Activated CD4-positive, alpha-beta T cell treated with anti-CD3 and anti-CD28 coated beads, Interleukin-2, amount 50 U/mL, for 4 hours (primary cell): ENCODE measurements around the gene ZCCHC24.

Experiments used
- DNase-seq, 2 experiments: peaks; one replicate each; pipeline ENCODE4 v3.0.0-alpha.2; 2020

ZCCHC24 gene

DNA sequence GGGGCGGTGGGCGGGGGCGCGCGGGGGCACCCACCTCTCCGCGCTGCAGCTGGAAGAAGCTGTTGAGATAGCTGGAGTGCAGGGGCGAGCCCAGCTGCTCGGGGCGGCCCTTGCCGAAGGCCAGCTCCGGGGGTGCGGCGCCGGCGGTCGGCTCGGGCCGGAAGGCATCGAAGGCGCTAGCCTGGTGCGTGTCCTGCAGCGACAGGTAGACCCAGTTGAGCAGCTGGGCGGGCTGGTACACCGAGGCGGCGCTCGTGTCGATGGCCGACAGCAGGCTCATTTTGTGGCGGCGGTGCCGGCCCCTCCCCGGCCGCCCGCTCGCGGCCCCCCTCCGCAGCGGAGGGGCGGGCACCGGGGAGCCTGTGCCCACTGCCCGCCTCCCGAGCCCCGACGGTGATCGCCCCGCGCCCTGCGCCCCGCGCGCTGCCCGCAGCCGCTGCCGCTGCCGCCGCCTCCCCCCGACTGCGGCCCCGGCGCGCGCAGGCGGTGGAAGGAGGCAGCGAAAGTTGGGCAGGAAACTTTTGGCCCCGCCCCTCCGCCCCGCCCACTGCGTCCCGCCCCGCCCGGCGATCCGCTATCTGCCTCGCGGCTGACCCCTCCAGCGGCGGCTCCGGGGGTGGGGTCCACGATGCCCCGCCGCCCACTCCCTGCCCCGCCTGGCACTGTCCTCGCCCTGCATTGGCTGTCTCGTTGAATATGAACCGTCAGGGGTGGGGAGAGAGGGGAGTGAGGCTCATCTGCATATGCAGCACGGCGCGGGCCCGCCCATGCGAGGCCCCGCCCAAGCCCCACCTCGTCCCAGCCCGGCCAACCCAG, at the start of gene ZCCHC24:
TSS of gene ZCCHC24 (minus strand) at position 464 of the 816 bp plus-strand sequence. CDS start at position 280, 184 bp downstream.
- DNase-seq = peak; percentile 91 to 92

DNA sequence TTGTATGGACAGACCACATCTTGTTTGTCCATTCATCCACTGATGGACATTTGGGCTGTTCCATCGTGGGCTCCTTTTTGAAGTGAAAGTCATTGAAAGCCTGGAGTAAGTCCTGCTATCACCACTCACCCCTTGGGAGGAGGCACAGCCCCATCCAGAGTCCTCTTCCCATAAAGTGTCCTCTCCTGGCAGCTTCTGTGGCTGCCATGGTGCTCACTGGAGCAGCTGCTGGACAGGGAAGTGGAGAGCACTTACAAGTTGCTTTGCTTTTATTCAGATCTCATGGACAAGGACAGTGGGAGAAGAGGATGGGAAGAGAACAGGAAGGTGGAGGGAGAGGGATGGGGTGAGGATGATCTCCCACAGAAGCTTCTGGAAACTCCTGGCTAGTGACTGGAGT, 48.4 kb upstream of the ZCCHC24 start:
- DNase-seq = no peak

DNA sequence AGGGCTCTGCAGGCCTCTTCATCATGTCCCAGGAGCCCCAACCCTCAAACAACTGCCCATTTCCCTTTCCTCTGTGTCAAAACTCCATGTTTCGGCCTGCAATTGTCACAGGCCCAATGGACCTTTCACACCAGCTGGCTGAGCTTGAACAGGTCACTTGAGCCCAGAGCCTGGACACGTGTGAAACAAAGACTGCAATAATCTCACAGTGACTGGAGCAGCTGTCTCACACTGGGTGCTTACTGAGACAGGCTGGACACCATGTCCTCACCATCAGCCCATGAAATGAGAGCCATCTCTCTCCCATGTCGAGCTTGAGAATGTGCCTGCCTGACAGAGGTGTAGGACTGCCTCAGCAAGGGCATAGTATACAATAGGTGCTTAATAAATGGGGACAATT, 47.4 kb upstream of the ZCCHC24 start:
- DNase-seq = no peak

DNA sequence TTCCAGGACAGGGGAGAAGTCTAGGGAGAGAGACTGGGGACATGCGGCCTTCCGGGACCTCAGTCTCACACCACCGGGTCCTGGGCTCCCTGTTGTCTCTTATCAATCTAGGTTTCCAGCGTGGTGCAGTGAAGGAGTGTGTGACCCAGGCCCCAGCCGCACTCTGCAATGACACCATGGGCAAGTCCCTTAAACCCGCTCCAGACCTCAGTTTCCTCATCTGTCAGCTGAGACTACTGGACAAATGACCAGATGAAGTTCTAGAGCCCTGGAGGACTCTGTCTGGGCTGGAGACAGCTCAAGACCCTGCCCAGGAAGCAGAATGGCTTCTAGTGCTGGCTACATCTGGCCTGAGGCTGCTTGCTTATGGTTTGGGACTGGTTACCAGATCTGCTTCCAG, 46.8 kb upstream of the ZCCHC24 start:
- DNase-seq = no peak

DNA sequence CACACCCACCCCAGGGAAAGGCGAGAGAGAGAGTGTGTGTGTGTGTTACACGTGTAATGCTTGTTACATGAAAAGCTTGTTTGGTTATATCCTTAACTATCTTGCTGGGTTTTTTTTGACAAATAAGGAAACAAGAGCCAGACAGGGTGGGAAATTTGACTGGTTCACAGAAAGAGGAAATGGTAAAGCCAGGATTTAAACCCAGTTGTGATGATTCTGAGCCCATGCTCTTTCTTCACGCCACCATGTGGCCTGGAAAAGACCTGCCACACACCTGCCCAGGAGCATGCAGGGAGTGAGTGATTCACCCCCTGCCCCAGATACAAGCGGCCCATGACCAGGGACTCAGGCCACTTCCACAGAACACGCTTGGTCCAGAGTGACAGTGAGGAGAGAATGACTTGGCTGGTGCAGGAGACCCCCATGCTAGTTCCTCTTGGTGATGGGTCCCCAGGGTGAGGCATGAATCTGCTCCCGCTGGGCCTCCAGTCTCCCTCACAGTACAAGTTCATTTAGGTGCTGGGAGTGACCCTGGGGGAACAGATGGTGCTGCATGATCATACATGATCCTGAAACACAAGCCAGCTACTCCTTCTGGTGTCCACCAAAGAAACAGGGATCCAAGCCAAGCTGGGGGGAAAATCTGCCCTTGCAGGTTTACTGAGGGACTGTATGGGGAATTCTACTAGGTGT, 45.9 kb upstream of the ZCCHC24 start:
- DNase-seq = no peak

DNA sequence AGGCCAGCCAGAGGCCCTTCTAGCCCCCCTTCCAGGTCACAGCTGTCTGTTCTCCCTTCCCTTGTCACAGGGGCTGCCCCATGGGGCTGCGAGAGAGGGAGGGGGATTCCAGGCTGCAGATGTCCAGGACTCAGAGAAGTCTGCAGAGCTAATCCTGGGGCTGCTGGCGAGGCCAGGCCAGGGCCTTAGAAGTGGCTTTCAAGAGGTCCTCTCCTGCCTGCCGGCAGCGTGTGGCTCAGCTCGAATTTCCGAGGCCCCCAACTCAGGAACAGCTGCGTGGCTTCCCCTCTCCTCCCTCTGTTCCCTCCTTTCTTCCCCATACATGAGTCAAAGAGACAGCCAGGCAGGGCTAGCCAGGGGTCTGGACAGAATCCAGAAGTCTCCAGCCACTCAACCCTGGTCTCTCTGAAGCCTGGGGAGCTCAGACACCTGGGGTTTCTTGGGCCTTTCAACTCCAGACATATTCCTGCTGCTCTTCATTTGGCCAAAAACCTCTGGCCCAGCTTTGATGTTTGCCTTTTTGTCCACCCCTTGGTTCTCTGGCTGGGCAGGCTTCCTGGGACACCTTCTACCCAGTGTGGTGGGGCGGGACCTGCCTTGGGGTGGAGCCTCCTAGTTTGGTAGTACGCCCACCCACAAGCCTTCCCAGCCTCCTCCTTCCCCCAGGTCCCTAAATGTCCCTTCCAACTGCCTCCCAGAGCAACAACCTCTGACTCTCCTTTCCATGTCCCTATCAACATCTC, 45.1 kb upstream of the ZCCHC24 start:
- DNase-seq = no peak

DNA sequence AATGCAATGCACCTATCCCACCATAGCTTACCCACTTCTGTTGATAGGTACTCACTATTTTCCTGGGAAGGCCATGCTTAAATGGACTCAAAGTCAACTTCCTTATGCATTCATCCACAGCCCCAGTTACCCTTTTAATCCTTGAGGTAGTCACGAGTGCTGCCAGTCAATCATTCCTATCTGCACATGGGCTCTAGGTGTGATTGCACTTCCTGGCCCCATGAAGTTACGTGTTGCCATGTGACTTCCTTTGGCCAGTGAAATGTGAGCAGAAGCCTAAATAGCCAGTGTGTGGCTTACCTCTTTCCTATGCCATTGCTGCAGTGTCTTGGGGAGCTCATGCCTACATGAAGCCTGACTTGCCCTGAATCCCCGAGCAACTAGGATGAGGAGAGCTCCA, 43.4 kb upstream of the ZCCHC24 start:
- DNase-seq = no peak

DNA sequence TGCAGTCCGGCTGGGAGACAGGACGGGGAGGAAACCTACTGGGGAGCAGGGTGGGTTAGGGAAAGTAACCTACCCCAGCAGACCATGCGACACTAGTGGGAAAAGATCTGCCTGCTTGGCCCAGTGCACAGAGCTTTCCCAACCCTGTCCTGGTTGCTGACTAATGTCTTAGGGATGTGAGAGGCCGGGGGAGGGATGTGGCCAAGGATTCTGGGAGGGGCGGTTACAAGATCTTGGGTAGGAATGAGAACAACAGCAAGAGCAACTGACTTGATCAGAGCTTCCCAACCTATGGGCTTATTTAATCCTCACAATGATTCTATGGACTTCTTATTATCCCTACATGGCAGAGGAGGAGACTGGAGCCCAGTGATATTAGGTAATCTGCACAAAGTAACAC, 42.9 kb upstream of the ZCCHC24 start:
- DNase-seq = no peak

DNA sequence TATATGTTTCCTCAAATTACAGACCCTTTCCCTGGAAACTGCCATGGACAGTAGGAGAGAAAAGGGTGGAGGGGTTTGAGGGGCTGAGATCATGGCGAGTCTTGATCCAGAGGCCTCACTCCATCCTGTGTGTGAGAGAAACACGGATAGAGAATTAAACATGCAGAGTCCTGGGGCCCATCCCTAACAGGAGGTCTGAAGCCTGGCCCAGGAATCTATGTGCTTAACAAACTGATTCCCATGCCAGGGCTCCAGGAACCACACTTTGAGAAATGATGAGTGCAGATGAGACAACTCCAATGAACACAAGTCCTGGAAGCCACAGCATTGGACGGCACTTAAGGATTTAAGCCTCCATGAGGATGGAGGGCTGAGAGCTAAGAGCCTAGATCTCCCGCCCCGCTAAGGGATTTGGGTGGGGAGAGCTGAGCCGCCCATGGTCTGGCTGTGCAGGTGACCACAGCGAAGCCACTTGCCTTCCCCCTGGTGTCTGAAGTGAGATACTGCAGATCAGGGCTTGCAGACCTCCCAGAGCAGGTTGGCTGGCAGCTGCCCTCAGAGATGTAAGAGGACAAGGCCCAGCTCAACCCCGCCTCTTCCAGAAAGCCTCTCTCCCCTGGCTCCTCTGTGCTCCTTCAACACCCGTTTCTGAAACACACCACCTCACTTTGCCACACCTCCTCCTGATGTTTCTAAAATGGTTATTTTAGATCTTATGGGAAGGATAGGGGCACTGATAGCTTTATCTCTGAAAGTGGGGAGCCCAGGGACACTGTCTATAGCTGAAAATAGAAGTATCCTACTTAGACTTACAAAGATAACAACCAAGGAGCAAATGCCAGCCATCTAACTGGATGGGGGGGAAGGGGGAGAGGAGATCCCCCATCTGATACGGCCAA, 42.1 kb upstream of the ZCCHC24 start:
- no peak for DNase-seq

DNA sequence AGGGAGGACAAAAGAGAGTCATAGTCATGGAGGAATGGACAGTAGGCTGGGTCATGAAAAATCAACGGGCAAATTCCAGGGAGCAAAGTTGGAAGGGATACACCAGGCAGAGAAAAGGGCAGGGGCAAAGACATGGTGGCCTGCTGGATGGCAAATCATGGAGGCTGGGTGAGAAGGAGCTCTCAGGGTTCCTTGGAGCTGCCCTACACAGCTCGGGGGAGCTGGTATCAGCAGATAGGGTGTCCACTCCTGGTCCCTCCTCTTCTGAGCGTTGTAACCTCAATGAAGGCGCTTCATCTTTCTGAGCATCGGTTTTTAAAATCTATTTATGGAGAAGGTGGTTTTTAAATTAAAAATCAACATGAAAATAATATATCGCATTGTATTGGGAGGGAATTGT, 39.1 kb upstream of the ZCCHC24 start:
- DNase-seq = no peak

DNA sequence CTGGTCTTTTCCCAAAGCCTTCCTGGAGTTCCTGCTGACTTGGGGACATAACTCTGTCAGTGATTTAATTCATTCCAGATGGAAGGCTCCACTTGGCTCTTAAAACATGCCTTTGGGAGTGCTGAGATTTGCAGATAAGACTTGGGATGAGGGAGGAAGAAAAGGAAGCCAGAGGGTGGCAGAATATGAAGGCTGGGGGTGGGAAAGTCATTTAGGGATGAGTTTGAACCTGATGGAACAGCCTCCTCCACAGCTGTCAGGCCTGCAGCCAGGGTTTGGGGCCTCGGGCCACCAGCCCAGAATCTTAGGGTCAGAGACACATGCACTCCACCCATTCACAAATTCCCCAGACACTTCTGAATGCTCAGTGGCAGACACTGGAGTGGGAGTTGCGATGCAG, 38.5 kb upstream of the ZCCHC24 start:
- DNase-seq = no peak

DNA sequence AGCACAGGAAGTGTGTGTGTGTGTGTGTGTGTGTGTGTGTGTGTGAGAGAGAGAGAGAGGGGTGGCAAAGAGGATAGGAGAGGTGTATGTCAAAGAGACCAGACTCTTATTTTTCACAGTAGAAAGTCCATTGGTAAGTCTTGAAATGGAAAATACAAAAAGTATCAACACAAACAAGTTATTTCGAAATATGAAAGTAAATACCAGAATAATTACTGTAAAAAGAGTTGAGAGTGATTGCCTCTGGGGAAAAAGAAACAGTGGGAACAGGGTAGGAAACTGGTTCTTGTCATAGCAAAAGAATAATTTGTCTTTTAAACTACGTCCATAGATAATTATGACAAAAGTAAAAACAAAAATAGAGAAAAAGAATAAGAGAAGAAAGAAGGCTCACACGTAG, 37.9 kb upstream of the ZCCHC24 start:
- DNase-seq = no peak

DNA sequence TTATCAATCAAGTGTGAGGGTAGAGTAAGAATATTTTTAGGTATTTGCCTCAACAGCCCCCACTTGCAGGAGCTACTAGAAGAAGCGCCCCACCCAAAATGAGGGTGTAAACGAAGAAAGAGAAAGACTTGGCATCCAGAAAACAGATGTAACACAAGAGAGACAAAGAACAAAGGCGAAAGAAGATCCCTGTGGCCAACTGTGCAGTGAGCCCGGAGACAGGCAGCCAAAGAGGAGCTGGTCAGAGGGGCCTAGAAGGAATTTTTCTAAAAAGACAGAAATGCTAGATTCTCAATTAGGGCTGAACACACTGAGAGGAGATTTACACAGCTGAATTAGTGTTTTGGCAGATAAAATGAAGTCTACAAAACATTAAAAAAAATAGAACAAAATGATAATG, 37.3 kb upstream of the ZCCHC24 start:
- DNase-seq = no peak

DNA sequence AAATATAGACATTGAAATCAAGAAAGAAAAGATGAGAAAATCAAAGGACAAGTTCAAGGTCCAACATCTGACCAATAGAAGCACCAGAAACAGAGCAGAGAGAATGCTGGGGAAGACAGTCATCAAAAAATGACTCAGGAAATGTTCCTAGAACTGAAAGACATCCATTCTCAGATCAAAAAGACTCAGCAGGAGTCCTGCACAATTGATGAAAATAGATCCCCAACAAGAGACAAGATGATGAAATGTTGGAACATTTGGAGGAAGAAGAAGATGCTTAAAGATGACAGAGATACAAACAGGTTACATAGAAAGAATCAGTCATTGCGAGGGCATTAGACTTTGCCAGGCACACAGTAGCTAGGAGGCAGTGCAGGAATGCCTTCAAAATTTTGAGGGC, 36.9 kb upstream of the ZCCHC24 start:
- no peak for DNase-seq

DNA sequence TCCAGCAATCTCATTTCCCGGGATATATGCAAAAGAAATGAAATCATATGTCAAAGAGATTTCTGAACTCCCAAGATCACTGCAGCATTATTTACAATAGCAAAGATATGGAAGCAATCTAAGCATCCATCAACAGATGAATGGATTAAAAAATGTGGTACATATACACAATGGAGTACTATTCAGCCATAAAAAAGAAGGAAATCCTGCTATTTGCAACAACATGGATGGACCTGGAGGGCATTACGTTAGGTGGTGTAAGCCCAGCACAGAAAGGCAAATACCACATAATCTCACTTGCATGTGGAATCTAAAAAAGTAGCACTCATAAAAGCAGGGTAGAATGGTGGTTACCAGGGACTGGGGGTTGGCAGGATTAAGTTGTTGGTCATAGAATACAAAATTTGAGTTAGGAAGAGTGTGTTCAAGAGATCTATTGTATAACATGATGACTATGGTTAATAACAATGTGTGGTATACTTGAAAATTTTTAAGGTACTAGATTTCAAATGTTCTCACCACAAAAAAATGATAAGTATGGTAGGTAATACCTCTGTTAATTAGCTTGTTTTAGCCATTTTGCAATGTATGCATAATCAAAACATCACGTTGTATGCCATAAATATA, 34.0 kb upstream of the ZCCHC24 start:
- no peak for DNase-seq

DNA sequence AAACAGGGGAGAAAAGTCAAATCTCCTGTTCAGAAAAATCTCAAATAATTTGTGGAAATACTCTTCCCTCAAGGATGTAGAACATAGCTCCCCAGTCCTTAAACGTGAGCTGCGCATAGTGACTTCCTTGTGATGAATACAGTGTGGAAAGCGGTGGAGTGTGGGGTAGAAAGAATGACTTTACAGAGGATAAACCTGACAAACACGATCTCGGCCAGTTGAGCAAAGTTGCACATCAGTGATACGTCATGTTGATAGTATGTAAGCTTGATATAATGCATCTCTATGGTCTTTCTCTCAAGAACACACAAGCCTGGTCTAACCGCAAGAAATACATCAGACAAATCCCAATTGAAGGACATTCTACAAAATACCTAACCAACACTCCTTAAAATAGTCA, 32.0 kb upstream of the ZCCHC24 start:
- DNase-seq = no peak

DNA sequence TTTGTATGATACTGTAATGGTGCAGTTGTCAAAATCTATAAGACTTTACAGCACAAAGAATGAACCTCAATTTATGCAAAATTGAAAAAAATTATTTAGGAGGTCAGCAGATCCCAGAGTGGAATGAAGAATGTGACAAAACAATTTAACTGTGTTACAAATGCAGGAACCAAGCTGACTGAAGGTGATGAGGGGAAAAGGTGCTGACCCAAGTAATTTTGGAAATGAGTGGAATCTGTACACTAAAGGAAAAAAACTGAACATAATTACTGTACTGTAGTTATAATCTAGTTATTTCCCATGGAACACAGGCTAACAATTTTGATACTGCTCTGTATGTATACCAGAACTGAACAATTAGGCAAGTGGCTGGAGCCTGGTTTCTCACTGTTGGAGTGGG, 31.2 kb upstream of the ZCCHC24 start:
- no peak for DNase-seq

DNA sequence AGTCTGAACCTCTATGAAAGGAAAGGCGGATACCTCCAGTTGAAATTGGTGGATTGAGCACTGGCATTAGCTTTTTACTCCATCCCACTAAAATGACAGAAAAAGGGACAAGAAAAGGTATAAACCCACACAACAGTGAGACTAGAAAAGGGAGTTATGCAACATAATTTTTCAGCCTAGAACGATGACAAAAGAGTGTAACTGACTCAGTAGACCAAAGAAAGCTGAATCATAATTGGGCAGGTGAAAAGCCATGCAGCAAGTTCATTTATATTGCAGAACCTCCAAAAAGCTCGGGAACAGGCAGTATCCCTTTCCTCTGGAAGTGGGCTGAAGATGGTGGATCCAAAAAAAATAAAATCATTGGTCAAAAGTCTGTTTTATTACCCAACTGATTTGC, 30.5 kb upstream of the ZCCHC24 start:
- no peak for DNase-seq

DNA sequence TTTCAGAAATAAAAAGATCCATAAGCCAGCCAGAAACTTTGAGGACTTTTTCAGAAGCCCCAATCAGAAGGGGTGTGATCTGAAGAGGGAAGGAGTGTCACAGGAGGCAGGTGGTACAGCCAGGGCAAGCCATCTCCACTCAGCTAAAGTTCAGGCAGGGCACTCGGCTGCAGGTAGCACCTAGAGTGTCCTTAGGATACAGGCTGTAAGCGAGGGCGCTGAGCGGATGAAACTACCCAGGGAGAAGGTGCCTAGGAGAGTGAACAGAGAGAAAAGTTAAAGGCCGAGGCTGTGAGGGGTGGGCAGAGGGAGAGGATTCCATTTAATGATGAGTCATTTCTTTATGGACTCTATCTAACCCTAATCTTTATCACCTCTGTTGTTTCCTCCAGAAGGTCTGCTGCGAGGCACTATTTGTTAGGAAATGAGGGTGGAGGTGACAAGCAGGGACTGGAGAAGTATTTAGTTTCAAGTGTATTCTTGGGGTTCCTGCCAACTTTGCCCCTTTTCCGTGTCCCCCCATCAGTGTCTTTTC, 29.8 kb upstream of the ZCCHC24 start:
- DNase-seq = no peak

DNA sequence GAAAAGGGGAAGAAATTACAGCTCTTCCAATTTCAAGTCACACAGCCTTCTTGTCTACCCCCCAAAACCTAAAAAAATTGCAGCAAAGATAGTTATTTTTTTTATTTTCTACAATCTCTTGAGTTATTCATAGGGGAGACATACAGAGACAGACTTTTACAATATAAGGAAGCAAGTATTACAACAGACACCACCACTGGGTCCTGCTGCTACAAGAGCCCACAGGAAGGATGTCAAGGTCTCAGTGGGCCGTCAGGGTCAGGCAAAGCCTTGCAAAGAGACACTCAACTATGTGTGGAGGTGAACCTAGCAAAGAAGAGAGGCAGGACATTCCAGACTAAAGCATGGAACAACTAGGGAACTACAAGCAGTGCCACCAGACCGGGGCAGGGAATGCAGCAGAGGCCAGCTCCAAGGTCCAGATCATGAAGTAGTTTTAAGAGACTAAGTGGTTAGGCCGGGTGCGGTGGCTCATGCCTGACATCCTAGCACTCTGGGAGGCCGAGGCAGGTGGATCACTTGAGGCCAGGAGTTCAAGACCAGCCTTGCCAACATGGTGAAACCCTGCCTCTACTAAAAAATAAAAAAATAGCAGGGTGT, 28.2 kb upstream of the ZCCHC24 start:
- DNase-seq = no peak

DNA sequence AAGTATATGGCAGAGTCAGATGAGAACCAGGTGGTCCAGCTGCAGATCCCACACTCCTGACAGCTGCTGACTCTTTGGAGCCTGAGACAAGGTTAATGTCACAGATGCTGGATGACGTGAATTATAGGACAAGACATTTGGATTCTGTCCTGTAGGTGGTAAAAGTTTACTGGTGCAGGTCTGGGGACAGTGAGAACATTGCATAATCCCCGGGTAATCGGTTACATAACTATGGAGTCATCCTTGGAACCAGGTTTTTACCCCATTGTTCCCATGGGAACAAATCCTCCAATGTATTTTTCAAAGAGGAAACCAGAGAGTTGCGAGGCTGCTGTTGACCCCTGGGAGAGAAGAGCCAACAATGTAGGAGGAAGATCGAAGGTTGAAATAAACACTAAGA, 27.5 kb upstream of the ZCCHC24 start:
- no peak for DNase-seq

DNA sequence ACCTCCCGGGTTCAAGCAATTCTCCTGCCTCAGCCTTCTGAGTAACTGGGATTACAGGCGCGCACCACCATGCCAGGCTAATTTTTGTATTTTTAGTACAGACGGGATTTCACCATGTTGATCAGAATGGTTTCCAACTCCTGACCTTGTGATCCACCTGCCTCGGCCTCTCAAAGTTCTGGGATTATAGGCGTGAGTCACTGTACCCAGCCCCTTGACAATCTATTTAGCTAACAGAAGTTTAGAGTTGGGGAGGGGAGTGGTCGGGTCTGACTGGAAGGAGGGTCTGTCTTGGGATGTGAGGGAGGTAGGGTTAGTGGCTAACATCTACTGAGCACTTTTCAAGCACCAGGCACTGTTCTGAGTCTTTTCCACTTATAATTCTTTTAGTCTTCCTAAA, 27.0 kb upstream of the ZCCHC24 start:
- no peak for DNase-seq
